Glutamatergic neuron (in vitro differentiated cells): ENCODE measurements around the gene TPK1. TPM values are rescaled to one million over a fixed set of nuclear protein-coding genes. Genes with fewer than 3 reads are reported as not detected.
A peak's percentile ranks its signal among the peaks of the same experiment; 100 is the strongest.

ENCODE experiments used
- DNase-seq: peaks from one replicate; pipeline ENCODE4 v3.0.0; 2022
- H3K27ac Mint-ChIP-seq: one replicate; pipeline ENCODE4 v1.8.0; 2020; ENCODE audit warnings: mild to moderate bottlenecking, mixed read lengths, inconsistent platforms; ENCODE audit not compliant: unreplicated experiment
- H3K27me3 Mint-ChIP-seq: one replicate; pipeline ENCODE4 v1.8.0; 2020; ENCODE audit warnings: mild to moderate bottlenecking, moderate library complexity, mixed read lengths, inconsistent platforms; ENCODE audit not compliant: unreplicated experiment
- H3K36me3 Mint-ChIP-seq: one replicate; pipeline ENCODE4 v1.8.0; 2020; ENCODE audit warnings: mild to moderate bottlenecking, mixed read lengths, inconsistent platforms; ENCODE audit not compliant: unreplicated experiment
- H3K4me1 Mint-ChIP-seq: one replicate; pipeline ENCODE4 v1.8.0; 2020; ENCODE audit warnings: mild to moderate bottlenecking, low read depth, mixed read lengths, inconsistent platforms; ENCODE audit not compliant: unreplicated experiment
- H3K4me3 Mint-ChIP-seq: one replicate; pipeline ENCODE4 v1.8.0; 2020; ENCODE audit warnings: mild to moderate bottlenecking, mixed read lengths, inconsistent platforms; ENCODE audit not compliant: unreplicated experiment
- H3K9me3 Mint-ChIP-seq: one replicate; pipeline ENCODE4 v1.8.0; 2020; ENCODE audit warnings: mild to moderate bottlenecking, moderate library complexity, mixed read lengths, inconsistent platforms; ENCODE audit not compliant: unreplicated experiment
- total RNA-seq: library from RNA; stranded (reverse); fragmentation: NEBNext Ultra II Directional; extraction: Animal tissue kit (Norgen Biotek cat#: 25700); gene quantifications from one replicate; pipeline ENCODE4 v1.2.1, GENCODE V29; 2021; ENCODE audit not compliant: unreplicated experiment
- TF ChIP-seq, protein P1 (sequence below): fragments of 200-600 bp; sonication (generic); IDR thresholded peaks from one replicate; pipeline ENCODE4 v1.5.0; 2021; ENCODE audit not compliant: partially characterized antibody, unreplicated experiment

Gene TPK1
- total RNA-seq, 1 donor from 2014 or later: 2.6 TPM

GRCh38 chr7:144668503-144668902 lies 167.3 kb downstream of the TPK1 start:
- Mint-ChIP-seq H3K36me3 (no peaks in the 10 kb centered on the region), H3K9me3 (no peaks in the 10 kb centered on the region), H3K27me3 (no peaks in the 10 kb centered on the region), H3K4me3 (no peak overlapping the region), H3K4me1 (no peaks in the 10 kb centered on the region), H3K27ac (no peak overlapping the region)
- no peak for DNase-seq
- TF ChIP-seq, protein P1, sequence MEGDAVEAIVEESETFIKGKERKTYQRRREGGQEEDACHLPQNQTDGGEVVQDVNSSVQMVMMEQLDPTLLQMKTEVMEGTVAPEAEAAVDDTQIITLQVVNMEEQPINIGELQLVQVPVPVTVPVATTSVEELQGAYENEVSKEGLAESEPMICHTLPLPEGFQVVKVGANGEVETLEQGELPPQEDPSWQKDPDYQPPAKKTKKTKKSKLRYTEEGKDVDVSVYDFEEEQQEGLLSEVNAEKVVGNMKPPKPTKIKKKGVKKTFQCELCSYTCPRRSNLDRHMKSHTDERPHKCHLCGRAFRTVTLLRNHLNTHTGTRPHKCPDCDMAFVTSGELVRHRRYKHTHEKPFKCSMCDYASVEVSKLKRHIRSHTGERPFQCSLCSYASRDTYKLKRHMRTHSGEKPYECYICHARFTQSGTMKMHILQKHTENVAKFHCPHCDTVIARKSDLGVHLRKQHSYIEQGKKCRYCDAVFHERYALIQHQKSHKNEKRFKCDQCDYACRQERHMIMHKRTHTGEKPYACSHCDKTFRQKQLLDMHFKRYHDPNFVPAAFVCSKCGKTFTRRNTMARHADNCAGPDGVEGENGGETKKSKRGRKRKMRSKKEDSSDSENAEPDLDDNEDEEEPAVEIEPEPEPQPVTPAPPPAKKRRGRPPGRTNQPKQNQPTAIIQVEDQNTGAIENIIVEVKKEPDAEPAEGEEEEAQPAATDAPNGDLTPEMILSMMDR: no peak

- Mint-ChIP-seq H3K9me3 (peaks cover 3% of the 10 kb centered on the region), H3K4me1 (no peaks in the 10 kb centered on the region), H3K36me3 (no peaks in the 10 kb centered on the region), H3K4me3 (no peak overlapping the region), H3K27me3 (no peaks in the 10 kb centered on the region), H3K27ac (no peak overlapping the region)
- no peak for DNase-seq
- TF ChIP-seq, protein P1: no peak
Observed at GRCh38 chr7:144665689-144666381, 170.0 kb downstream of the TPK1 start.

DNA sequence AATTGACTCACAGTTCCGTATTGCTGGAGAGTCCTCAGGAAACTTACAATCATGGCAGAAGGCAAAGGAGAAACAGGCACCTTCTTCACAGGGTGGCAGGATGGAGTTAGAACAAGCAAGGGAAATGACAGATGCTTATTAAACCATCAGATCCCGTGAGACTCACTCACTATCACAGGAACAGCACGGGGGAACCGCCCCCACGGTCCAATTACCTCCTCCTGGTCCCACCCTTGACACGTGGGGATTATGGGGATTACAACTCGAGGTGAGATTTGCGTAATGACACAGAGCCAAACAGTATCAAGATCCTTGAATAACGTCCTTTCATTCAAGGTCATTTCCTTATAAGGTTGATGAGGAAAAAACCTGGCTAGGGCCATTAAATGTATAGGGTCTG lies 176.6 kb downstream of the TPK1 start:
- DNase-seq: no peak
- peak overlapping the region; percentile 45 for H3K27ac Mint-ChIP-seq
- H3K27me3 Mint-ChIP-seq: no peaks in the 10 kb centered on the region
- H3K4me1 Mint-ChIP-seq: peaks cover 11% of the 10 kb centered on the region
- TF ChIP-seq, protein P1: no peak
- H3K9me3 Mint-ChIP-seq: peaks cover 3% of the 10 kb centered on the region
- H3K36me3 Mint-ChIP-seq: no peaks in the 10 kb centered on the region
- no peak overlapping the region for H3K4me3 Mint-ChIP-seq

DNA sequence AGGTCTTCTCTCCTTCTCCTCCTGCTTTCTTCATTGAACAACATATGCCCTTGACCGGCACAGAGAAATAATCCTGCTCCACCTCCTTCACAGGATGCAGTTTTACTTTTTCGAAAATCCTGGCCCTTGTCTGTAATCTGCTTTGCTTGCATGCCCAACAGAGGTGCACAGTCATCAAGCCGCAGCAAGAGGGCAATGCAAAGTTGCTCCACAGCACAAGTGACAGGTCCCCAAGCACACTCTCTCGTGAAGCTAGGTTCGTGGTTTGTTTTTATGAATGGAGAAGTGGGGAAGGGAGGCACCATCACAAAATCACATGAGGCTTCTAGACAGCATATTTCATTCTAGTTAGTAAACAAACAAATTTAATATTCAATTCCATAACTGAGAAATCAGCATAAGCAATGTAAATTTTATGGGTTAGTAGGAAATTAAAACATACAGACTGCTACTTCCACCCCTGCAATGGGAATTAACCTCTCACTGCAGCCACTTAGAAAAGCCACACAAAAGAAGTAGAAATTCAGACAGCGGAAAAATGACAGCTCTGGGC lies 178.8 kb downstream of the TPK1 start:
- Mint-ChIP-seq H3K9me3 (peaks cover 3% of the 10 kb centered on the region), H3K4me3 (no peak overlapping the region), H3K27ac (no peak overlapping the region), H3K27me3 (no peaks in the 10 kb centered on the region), H3K36me3 (no peaks in the 10 kb centered on the region), H3K4me1 (peaks cover 11% of the 10 kb centered on the region)
- DNase-seq: no peak
- TF ChIP-seq, protein P1: no peak

DNA sequence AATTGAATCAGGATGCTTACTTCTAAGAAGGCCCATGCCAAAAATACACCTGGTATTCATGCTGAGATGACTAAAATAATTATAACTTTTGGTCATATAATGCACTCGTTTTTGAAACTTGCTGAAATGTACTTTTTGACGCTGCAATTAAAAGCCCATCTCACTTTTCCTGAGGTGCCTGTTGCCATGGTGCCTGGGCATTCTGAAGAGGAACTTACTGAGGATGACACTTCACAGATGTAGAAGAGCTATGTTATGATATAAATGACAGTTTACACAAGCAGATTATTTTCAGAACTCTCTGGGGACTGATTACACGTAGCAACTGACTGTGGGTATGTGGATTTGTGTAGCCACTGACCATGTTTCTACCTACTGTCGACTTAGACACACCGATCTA lies 182.4 kb downstream of the TPK1 start:
- peaks cover 3% of the 10 kb centered on the region for H3K4me1 Mint-ChIP-seq
- H3K4me3 Mint-ChIP-seq: no peak overlapping the region
- no peaks in the 10 kb centered on the region for H3K36me3 Mint-ChIP-seq
- no peaks in the 10 kb centered on the region for H3K27me3 Mint-ChIP-seq
- TF ChIP-seq, protein P1: no peak
- DNase-seq: no peak
- no peak overlapping the region for H3K27ac Mint-ChIP-seq
- H3K9me3 Mint-ChIP-seq: no peaks in the 10 kb centered on the region
